ENCODE measurements around the gene SLC38A2.

Gene SLC38A2

GRCh38 chr12:46391630-46392029, 19.1 kb upstream of the SLC38A2 start:
- DNase-seq = no peak

GRCh38 chr12:46390881-46391280, 18.3 kb upstream of the SLC38A2 start:
- no peak for DNase-seq

GRCh38 chr12:46390304-46390703, 17.7 kb upstream of the SLC38A2 start:
- DNase-seq = no peak

GRCh38 chr12:46389031-46389616, 16.6 kb upstream of the SLC38A2 start:
- DNase-seq = no peak

- no peak for DNase-seq
These were observed 16.0 kb upstream of the SLC38A2 start for GRCh38 chr12:46388427-46389021.

- DNase-seq = no peak
These were observed 15.1 kb upstream of the SLC38A2 start for GRCh38 chr12:46387670-46388069.

GRCh38 chr12:46386877-46387629, 14.5 kb upstream of the SLC38A2 start:
- DNase-seq = no peak

GRCh38 chr12:46386360-46386867, 13.8 kb upstream of the SLC38A2 start:
- DNase-seq = no peak

GRCh38 chr12:46385438-46385837, 12.9 kb upstream of the SLC38A2 start:
- no peak for DNase-seq

GRCh38 chr12:46384451-46385309, 12.1 kb upstream of the SLC38A2 start:
- DNase-seq = no peak

- DNase-seq = peak; percentile 11
These were observed 11.3 kb upstream of the SLC38A2 start for GRCh38 chr12:46383654-46384450.

- peak; percentile 80 for DNase-seq
These were observed 10.5 kb upstream of the SLC38A2 start for GRCh38 chr12:46382964-46383653.

GRCh38 chr12:46382408-46382963, 9.9 kb upstream of the SLC38A2 start:
- no peak for DNase-seq

GRCh38 chr12:46380881-46381280, 8.3 kb upstream of the SLC38A2 start:
- no peak for DNase-seq

GRCh38 chr12:46380022-46380796, 7.6 kb upstream of the SLC38A2 start:
- no peak for DNase-seq

GRCh38 chr12:46379352-46379751, 6.8 kb upstream of the SLC38A2 start:
- no peak for DNase-seq

- no peak for DNase-seq
These were observed 6.0 kb upstream of the SLC38A2 start for GRCh38 chr12:46378530-46378929.

- DNase-seq = no peak
These were observed 5.1 kb upstream of the SLC38A2 start for GRCh38 chr12:46377678-46378077.

GRCh38 chr12:46376579-46376978, 4.0 kb upstream of the SLC38A2 start:
- DNase-seq = no peak

GRCh38 chr12:46374711-46375110, 2.1 kb upstream of the SLC38A2 start:
- no peak for DNase-seq
